Measurements from ENCODE around the gene HIRA.
"Not testable (repeated sequence)": the region's sequence is repeated elsewhere in the genome, so short reads cannot be mapped to it uniquely, and the experiment has no call there.

HIRA gene

GRCh38 chr22:19455033-19455432, 23.5 kb upstream of the HIRA start:
- Mint-ChIP-seq H3K36me3 (ENCODE audit: low read depth) (peaks cover 96% of the 10 kb centered on the region), H3K4me1 (ENCODE audit: low read depth) (peaks cover 11% of the 10 kb centered on the region), H3K4me3 (no peak overlapping the region), H3K27ac (peak overlapping the region; percentile 70), H3K27me3 (no peaks in the 10 kb centered on the region), H3K9me3 (no peaks in the 10 kb centered on the region)
- no peak for DNase-seq

DNA sequence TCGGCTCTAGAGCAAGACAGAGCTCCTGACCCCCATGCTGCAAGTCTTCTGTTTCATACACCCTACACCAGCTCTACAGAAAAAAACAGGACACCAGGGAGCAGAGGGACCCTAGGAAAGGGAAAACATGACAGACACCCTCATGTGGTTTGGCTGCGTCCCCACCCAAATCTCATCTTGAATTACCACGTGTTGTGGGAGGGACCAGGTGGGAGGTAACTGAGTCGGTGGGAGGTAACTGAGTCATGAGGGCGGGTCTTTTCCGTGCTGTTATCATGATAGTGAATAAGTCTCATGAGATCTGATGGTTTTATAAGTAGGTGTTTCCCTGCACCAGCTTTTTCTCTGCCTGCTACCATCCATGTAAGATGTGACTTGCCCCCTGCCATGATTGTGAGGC, 22.6 kb upstream of the HIRA start:
- Mint-ChIP-seq H3K27me3 (no peaks in the 10 kb centered on the region), H3K36me3 (ENCODE audit: low read depth) (peaks cover 97% of the 10 kb centered on the region), H3K4me1 (ENCODE audit: low read depth) (peaks cover 17% of the 10 kb centered on the region), H3K4me3 (no peak overlapping the region), H3K27ac (peak overlapping the region; percentile 75), H3K9me3 (no peaks in the 10 kb centered on the region)
- no peak for DNase-seq

DNA sequence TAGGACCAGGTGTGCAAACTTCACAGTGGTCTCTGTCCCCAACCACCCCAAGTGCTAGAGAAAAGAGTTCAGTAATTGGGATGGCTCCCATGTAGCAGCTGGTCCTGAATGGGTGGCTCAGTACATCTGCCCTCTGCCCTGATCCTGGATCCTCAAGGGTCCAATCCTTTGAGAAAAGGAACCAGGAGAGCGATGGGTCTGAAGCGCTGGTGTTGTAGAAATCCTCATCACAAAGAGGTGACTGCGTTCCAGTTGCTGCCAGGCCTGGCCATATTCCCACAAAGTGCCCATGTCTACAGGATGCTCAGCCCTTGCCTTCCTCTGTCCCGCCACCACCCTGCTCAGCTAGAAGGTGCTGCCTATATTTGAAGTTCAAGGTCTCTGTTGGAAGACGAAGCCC, 22.2 kb upstream of the HIRA start:
- no peaks in the 10 kb centered on the region for H3K9me3 Mint-ChIP-seq
- H3K4me3 Mint-ChIP-seq, result no peak overlapping the region
- H3K36me3 Mint-ChIP-seq (ENCODE audit: low read depth), result peaks cover 94% of the 10 kb centered on the region
- no peak for DNase-seq
- H3K27me3 Mint-ChIP-seq, result no peaks in the 10 kb centered on the region
- H3K4me1 Mint-ChIP-seq (ENCODE audit: low read depth), result peaks cover 21% of the 10 kb centered on the region
- H3K27ac Mint-ChIP-seq, result peak overlapping the region; percentile 75

GRCh38 chr22:19451570-19451969, 20.0 kb upstream of the HIRA start:
- peak overlapping the region; percentile 30 for H3K27ac Mint-ChIP-seq
- H3K9me3 Mint-ChIP-seq, result no peaks in the 10 kb centered on the region
- no peak overlapping the region for H3K4me3 Mint-ChIP-seq
- H3K4me1 Mint-ChIP-seq (ENCODE audit: low read depth), result peaks cover 34% of the 10 kb centered on the region
- peaks cover 87% of the 10 kb centered on the region for H3K36me3 Mint-ChIP-seq (ENCODE audit: low read depth)
- no peak for DNase-seq
- H3K27me3 Mint-ChIP-seq, result no peaks in the 10 kb centered on the region

DNA sequence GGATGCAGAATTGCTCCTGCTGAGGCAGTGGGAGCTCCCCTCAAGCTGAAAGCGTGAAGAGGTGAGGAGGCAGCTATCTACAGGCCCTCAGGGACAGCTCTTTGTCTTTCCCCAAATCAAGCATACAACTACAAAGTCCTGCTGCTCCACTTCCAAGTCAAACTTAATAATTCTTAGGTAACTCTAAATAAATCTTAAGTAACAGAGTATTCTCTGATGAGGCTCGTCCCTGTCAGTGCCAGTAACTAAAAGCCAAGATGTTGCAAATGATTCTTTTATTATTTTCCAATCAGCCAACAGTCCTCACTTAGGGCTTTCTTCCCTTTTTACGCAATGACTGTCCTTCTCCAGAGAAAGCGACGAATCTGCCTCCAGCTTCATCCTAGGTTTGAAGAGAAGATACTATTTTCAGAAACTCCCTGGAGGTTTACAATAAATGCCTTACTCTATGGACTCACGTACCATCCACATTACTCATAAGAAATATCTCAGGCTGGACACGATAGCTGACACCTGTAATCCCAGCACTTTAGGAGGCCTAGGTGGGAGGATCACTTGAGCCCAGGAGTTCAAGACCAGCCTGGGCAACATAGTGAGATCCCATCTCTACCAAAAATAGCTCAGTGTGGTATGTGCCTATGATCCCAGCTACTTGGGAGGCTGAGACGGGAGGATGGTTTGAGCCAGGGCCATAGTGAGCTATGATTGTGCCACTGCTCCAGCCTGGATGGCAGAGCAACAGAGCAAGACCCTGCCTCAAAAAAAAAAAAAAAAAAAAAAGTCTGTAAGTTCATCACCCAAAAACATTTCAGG, 19.0 kb upstream of the HIRA start:
- no peaks in the 10 kb centered on the region for H3K9me3 Mint-ChIP-seq
- H3K27me3 Mint-ChIP-seq, result no peaks in the 10 kb centered on the region
- H3K27ac Mint-ChIP-seq, result peak overlapping the region; percentile 63
- H3K36me3 Mint-ChIP-seq (ENCODE audit: low read depth), result peaks cover 82% of the 10 kb centered on the region
- H3K4me1 Mint-ChIP-seq (ENCODE audit: low read depth), result peaks cover 40% of the 10 kb centered on the region
- no peak overlapping the region for H3K4me3 Mint-ChIP-seq
- no peak for DNase-seq

GRCh38 chr22:19449422-19449767, 17.9 kb upstream of the HIRA start:
- Mint-ChIP-seq H3K9me3 (no peaks in the 10 kb centered on the region), H3K4me1 (ENCODE audit: low read depth) (peaks cover 41% of the 10 kb centered on the region), H3K27me3 (no peaks in the 10 kb centered on the region), H3K36me3 (ENCODE audit: low read depth) (peaks cover 82% of the 10 kb centered on the region), H3K4me3 (no peak overlapping the region), H3K27ac (peak overlapping the region; percentile 96)
- no peak for DNase-seq

DNA sequence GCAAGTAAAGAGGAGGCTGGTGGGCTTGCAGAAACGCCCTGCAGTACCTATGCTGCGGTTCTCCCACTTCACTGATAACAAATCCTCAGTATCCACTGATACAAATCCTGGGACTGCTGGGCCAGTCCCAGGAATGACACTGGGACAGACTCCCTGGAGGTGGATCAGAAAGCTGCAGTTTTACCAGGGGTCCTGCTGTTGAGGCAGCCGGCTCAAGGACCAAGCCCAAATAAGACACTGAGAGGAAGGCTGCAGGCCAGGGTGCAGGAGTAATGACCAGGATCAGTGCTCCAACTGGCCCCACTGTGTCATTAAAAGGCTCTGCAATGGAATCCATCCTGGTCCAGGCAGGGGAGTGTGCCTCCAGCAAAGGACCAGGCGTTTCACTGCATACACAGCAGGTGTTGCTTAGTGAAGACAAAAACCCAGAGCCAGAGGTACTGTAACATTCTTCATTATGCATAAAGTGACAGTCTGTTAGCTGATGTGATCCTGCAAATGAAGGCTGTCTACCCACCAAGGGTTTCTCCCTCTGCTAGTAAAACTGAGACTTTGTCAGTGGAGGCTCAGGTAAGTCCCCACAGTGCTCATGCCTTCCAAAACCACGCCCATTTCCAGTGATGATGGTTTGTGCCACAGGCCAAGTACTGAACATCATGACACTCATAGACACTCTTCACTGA, 17.3 kb upstream of the HIRA start:
- H3K27ac Mint-ChIP-seq, result peak overlapping the region; percentile 96

DNA sequence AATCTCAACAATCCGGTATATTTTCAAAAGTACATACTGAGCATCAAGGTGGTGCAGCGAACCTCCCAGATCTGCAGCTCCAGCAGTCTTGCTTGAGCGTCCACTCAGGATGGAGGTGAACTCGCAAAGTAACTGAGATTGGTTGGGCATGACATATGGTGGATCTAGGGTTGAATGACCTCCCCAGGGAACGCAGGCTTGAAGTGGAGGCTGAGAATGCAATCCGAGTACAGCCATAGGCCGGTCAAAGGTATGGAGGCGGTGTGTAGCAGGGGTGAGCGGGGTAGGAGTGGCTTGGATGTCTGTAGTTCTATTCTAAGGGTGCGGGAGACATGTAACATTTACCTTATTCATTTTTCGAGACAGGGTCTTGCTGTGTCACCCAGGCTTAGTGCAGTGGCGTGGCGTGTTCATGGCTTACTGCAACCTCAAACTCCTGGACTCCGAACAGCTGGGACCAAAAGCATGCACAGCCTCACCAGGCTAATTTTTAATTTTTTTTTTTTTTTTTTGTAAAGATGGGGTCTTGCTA, 16.6 kb upstream of the HIRA start:
- Mint-ChIP-seq H3K27me3 (no peaks in the 10 kb centered on the region), H3K36me3 (ENCODE audit: low read depth) (peaks cover 82% of the 10 kb centered on the region), H3K9me3 (no peaks in the 10 kb centered on the region), H3K4me3 (peak overlapping the region; percentile 93), H3K27ac (peak overlapping the region; percentile 96), H3K4me1 (ENCODE audit: low read depth) (peaks cover 50% of the 10 kb centered on the region)
- peak; percentile 49 for DNase-seq

More for the DNA sequence above, 17.3 kb upstream of the HIRA start:
- Mint-ChIP-seq H3K4me1 (ENCODE audit: low read depth) (peaks cover 43% of the 10 kb centered on the region), H3K27me3 (no peaks in the 10 kb centered on the region), H3K9me3 (no peaks in the 10 kb centered on the region), H3K36me3 (ENCODE audit: low read depth) (peaks cover 82% of the 10 kb centered on the region), H3K4me3 (peak overlapping the region; percentile 93)
- peak; percentile 49 for DNase-seq

DNA sequence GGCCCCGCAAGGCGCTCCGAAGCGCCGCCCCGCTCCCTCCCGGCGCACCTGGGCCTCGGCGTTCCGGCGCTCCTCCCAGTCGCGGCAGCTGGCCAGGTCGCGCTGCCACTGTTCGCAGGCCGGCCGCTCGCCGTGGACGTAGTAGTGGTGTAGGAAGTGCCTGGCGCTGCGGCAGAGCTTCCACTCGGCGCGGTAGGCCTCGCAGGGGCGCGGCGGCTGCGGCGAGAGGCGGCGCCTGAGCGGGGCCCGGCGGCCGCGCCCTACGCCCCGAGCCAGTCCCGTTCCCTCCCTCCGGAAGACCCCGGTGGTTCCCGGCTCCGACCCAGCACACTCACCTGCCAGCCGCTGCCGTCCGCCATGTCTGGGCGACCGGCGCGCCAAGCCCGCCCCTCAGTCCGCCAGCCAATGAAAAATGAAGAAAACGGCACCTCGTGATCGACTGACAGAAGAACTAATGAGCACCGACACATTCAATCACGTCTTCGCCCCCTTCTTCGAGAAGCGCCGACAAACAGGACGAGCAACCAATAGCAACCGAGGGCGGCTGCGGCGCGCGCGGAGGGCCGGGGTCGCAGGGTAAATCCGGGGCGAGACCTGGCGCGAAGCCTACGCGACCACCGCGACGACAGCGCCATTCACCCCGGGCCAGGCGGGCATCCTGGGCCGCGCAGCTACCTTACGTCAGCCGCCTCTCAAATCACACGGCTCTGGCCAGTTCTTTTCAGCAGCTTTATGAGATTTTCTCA, 16.0 kb upstream of the HIRA start, which contains the start of gene C22orf39:
Gene C22orf39 (minus strand): TSS at position 382 of the 746 bp plus-strand sequence. CDS start 23 bp downstream, at position 359.
- DNase-seq, result peak; percentile 87
- Mint-ChIP-seq H3K9me3 (no peaks in the 10 kb centered on the region), H3K4me1 (ENCODE audit: low read depth) (peaks cover 54% of the 10 kb centered on the region), H3K36me3 (ENCODE audit: low read depth) (peaks cover 80% of the 10 kb centered on the region), H3K4me3 (peak within 1 kb of the TSS; percentile 93), H3K27me3 (no peaks in the 10 kb centered on the region), H3K27ac (peak within 1 kb of the TSS; percentile 96)

DNA sequence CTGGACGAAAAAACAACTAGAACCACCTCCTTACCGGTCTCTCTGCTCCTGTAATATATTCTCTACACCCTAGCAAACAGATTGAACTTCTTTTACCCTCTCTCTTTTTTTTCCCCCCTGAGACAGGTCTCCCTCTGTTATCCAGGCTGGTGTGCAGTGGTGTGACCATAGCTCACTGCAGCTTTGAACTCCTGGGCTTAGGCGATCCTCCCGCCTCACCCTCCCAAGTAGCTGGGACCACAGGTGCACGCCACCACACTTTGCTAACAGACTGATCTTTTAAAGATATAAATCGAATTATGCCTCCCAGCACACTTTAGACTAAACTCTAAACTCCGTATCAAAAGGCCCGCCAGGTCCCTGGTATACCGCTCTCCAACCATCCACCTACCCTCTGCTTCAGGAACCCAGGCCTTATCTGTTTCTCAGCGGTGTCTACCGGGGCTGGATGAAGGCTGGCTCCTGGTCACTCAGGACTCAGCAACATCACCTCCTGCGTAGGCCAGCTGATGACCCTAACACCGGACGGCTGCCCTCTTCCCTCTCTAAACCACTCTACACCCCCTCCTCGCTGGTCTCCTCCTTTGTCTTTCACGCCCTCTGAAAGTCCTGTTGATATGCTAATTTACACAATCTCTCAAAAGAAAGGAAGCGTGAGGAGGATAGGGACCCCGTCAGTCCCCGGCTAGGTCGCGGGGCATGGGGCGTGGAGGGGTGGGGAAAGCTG, 15.2 kb upstream of the HIRA start:
- no peak for DNase-seq
- H3K27ac Mint-ChIP-seq, result peak overlapping the region; percentile 94
- peak overlapping the region; percentile 93 for H3K4me3 Mint-ChIP-seq
- H3K4me1 Mint-ChIP-seq (ENCODE audit: low read depth), result peaks cover 57% of the 10 kb centered on the region
- H3K27me3 Mint-ChIP-seq, result no peaks in the 10 kb centered on the region
- no peaks in the 10 kb centered on the region for H3K9me3 Mint-ChIP-seq
- H3K36me3 Mint-ChIP-seq (ENCODE audit: low read depth), result peaks cover 79% of the 10 kb centered on the region

DNA sequence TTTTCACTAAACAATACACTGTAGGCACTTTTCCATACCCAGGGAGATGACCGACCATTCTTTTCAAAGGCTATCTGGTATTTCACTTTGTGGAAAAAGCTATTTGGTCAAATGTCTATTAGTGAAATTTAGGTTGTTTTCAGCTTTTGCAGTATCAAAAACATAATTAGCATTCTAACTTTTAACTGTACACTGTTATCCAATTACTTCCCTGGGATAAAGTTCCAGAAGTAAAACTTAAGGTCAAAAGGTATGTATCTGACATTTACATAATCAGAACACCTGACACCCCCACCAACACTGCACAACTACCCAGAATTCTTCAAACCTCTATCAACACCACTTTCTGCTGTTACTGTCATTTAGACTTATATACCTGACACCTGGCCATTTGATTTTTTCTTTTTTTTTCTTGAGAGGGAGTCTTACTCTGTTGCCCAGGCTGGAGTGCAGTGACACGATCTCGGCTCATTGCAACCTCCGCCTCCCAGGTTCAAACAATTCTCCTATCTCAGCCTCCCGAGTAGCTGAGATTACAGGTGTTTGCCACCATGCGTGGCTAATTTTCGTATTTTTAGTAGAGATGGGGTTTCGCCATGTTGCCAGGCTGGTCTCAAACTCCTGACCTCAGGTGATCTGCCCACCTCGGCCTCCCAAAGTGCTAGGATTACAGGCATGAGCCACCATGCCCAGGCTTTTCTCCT, 13.9 kb upstream of the HIRA start:
- peak overlapping the region; percentile 69 for H3K27ac Mint-ChIP-seq
- H3K9me3 Mint-ChIP-seq, H3K27me3 Mint-ChIP-seq, DNase-seq: not testable (repeated sequence)
- peak overlapping the region; percentile 35 for H3K4me3 Mint-ChIP-seq
- peaks cover 78% of the 10 kb centered on the region for H3K36me3 Mint-ChIP-seq (ENCODE audit: low read depth)
- H3K4me1 Mint-ChIP-seq (ENCODE audit: low read depth), result peaks cover 58% of the 10 kb centered on the region

- H3K4me3 Mint-ChIP-seq, result no peak overlapping the region
- H3K27me3 Mint-ChIP-seq, result no peaks in the 10 kb centered on the region
- peaks cover 47% of the 10 kb centered on the region for H3K4me1 Mint-ChIP-seq (ENCODE audit: low read depth)
- H3K9me3 Mint-ChIP-seq, result no peaks in the 10 kb centered on the region
- H3K36me3 Mint-ChIP-seq (ENCODE audit: low read depth), result peaks cover 76% of the 10 kb centered on the region
- peak overlapping the region; percentile 50 for H3K27ac Mint-ChIP-seq
- no peak for DNase-seq
Observed at GRCh38 chr22:19443544-19444211, 12.1 kb upstream of the HIRA start.

- H3K36me3 Mint-ChIP-seq (ENCODE audit: low read depth), result peaks cover 80% of the 10 kb centered on the region
- H3K4me3 Mint-ChIP-seq, result no peak overlapping the region
- H3K9me3 Mint-ChIP-seq, result no peaks in the 10 kb centered on the region
Observed at GRCh38 chr22:19442166-19442565, 10.6 kb upstream of the HIRA start.

More at GRCh38 chr22:19442166-19442565, 10.6 kb upstream of the HIRA start:
- DNase-seq, result no peak
- Mint-ChIP-seq H3K4me1 (ENCODE audit: low read depth) (peaks cover 40% of the 10 kb centered on the region), H3K27ac (peak overlapping the region; percentile 17), H3K27me3 (no peaks in the 10 kb centered on the region)
